GM21515 (cell line): ENCODE results near the gene SLC26A2.

Experiments
- ATAC-seq: cut with Tn5 transposase; IDR thresholded peaks from one replicate; pipeline ENCODE4 v1.9.1; 2021; ENCODE audit not compliant: unreplicated experiment

SLC26A2 gene

GRCh38 chr5:149961186-149961685, 678 bp downstream of the SLC26A2 start:
- no peak for ATAC-seq

- ATAC-seq, result no peak
Observed at GRCh38 chr5:149961957-149962409, 1.4 kb downstream of the SLC26A2 start.

GRCh38 chr5:149962601-149963300, 2.2 kb downstream of the SLC26A2 start:
- no peak for ATAC-seq

GRCh38 chr5:149963729-149964128, 3.2 kb downstream of the SLC26A2 start:
- no peak for ATAC-seq

GRCh38 chr5:149966946-149967345, 6.4 kb downstream of the SLC26A2 start:
- ATAC-seq, result no peak

- ATAC-seq, result no peak
Observed at GRCh38 chr5:149969181-149969930, 8.8 kb downstream of the SLC26A2 start.

- ATAC-seq, result no peak
Observed at GRCh38 chr5:149975409-149975808, 14.9 kb downstream of the SLC26A2 start.

- no peak for ATAC-seq
Observed at GRCh38 chr5:149979896-149980295, 19.3 kb downstream of the SLC26A2 start.

GRCh38 chr5:149981206-149981605, 20.6 kb downstream of the SLC26A2 start:
- ATAC-seq, result no peak

- ATAC-seq, result no peak
Observed at GRCh38 chr5:149982505-149982904, 21.9 kb downstream of the SLC26A2 start.

GRCh38 chr5:149988126-149988525, 27.6 kb downstream of the SLC26A2 start:
- ATAC-seq, result no peak

- ATAC-seq, result peak; percentile 67
Observed at GRCh38 chr5:149990518-149991376, 30.2 kb downstream of the SLC26A2 start.

- ATAC-seq, result no peak
Observed at GRCh38 chr5:149993471-149993870, 32.9 kb downstream of the SLC26A2 start.

- no peak for ATAC-seq
Observed at GRCh38 chr5:149995385-149996204, 35.0 kb downstream of the SLC26A2 start.

GRCh38 chr5:149996205-149996890, 35.8 kb downstream of the SLC26A2 start:
- ATAC-seq, result no peak

- ATAC-seq, result no peak
Observed at GRCh38 chr5:149998281-149998680, 37.7 kb downstream of the SLC26A2 start.

GRCh38 chr5:149999359-149999758, 38.8 kb downstream of the SLC26A2 start:
- ATAC-seq, result no peak

GRCh38 chr5:149999866-150000255, 39.3 kb downstream of the SLC26A2 start:
- ATAC-seq, result no peak

- peak; percentile 85 for ATAC-seq
Observed at GRCh38 chr5:150000256-150000989, 39.9 kb downstream of the SLC26A2 start, which contains the start of the genes HMGXB3 and TIGD6. TSS of gene HMGXB3 (plus strand) at chr5:150000739. CDS start at chr5:150004853, 4,114 bp downstream. TSS of gene TIGD6 (minus strand) at chr5:150000654. CDS start at chr5:149996348, 4,306 bp downstream.
